ENCODE data around the gene H2BK1.

The H2BK1 gene

DNA sequence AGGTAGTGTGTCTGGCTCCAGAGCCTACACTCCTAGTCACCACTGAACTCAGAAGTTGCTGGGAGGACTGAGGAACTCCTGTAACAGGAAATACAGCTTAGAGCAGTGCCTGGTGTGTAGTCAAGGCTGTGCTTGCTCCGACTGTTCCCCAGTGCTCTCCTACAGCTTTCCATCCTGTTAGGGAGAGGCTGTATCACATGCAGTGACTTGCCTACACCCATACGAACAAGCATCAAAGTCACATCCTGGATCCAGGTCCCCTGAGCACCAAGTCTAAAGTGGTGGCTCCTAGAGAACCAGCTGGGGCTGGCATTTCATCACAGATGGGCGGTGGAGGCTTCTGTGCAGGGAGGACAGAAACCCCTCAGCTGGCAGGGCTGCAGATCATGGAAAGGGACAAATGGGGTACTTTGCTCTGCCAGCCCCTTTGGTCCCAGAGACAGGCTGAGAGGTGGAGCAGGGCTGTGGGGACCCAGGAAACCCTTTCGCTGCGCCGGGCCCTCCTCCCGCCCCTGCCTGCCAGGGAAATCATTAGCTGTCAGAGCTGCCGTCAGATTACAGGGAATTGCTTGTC, 30.9 kb downstream of the H2BK1 start:
- no peak for TF ChIP-seq FOXM1 (IDR thresholded peaks at IDR 0.05; ENCODE audit: borderline replicate concordance, low read depth)
- no peak for TF ChIP-seq CEBPB (IDR thresholded peaks at IDR 0.05)
- TF ChIP-seq EP300 (IDR thresholded peaks at IDR 0.05; ENCODE audit: borderline replicate concordance) = no peak
- no peak for TF ChIP-seq TCF12 (IDR thresholded peaks at IDR 0.05; ENCODE audit: low read depth)
- no peak for TF ChIP-seq EGR1 (IDR thresholded peaks at IDR 0.05)
- TF ChIP-seq, protein P1, sequence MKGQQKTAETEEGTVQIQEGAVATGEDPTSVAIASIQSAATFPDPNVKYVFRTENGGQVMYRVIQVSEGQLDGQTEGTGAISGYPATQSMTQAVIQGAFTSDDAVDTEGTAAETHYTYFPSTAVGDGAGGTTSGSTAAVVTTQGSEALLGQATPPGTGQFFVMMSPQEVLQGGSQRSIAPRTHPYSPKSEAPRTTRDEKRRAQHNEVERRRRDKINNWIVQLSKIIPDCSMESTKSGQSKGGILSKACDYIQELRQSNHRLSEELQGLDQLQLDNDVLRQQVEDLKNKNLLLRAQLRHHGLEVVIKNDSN (IDR thresholded peaks at IDR 0.05) = no peak
- TF ChIP-seq RAD21 (IDR thresholded peaks at IDR 0.05; ENCODE audit: low read depth) = no peak
- no peak for TF ChIP-seq TEAD4 (IDR thresholded peaks at IDR 0.05)
- TF ChIP-seq CREB1 (IDR thresholded peaks at IDR 0.05; ENCODE audit: low read depth) = no peak
- TF ChIP-seq, protein P2, sequence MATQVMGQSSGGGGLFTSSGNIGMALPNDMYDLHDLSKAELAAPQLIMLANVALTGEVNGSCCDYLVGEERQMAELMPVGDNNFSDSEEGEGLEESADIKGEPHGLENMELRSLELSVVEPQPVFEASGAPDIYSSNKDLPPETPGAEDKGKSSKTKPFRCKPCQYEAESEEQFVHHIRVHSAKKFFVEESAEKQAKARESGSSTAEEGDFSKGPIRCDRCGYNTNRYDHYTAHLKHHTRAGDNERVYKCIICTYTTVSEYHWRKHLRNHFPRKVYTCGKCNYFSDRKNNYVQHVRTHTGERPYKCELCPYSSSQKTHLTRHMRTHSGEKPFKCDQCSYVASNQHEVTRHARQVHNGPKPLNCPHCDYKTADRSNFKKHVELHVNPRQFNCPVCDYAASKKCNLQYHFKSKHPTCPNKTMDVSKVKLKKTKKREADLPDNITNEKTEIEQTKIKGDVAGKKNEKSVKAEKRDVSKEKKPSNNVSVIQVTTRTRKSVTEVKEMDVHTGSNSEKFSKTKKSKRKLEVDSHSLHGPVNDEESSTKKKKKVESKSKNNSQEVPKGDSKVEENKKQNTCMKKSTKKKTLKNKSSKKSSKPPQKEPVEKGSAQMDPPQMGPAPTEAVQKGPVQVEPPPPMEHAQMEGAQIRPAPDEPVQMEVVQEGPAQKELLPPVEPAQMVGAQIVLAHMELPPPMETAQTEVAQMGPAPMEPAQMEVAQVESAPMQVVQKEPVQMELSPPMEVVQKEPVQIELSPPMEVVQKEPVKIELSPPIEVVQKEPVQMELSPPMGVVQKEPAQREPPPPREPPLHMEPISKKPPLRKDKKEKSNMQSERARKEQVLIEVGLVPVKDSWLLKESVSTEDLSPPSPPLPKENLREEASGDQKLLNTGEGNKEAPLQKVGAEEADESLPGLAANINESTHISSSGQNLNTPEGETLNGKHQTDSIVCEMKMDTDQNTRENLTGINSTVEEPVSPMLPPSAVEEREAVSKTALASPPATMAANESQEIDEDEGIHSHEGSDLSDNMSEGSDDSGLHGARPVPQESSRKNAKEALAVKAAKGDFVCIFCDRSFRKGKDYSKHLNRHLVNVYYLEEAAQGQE (IDR thresholded peaks at IDR 0.05; ENCODE audit: low read depth) = no peak
- TF ChIP-seq ZBTB7A (IDR thresholded peaks at IDR 0.05; ENCODE audit: low read depth) = no peak
- no peak for TF ChIP-seq TAF1 (IDR thresholded peaks at IDR 0.05; ENCODE audit: low read depth)
- no peak for TF ChIP-seq YY1 (IDR thresholded peaks at IDR 0.05; ENCODE audit: low read depth)
- TF ChIP-seq, protein P3, sequence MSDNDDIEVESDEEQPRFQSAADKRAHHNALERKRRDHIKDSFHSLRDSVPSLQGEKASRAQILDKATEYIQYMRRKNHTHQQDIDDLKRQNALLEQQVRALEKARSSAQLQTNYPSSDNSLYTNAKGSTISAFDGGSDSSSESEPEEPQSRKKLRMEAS (IDR thresholded peaks at IDR 0.05) = no peak

DNA sequence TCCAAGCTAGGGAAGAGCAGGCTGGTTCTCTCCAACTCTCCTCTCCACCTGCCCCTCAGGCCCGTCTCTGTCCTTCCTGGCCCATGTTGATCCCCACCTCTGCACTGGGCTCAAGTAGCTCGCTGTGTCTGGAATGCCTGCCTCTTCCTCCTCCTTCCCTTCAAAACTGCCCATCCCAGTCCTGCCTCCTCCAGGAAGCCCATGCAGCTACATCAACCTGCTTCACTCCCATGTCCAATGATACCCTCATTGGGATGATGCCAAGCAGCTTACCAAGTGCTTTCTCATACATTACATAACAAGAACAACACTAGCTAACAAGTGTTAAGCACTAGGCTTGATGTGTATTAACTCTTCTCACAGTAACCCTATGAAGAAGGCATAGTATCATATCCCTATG, 31.5 kb downstream of the H2BK1 start:
- no peak for TF ChIP-seq RAD21 (IDR thresholded peaks at IDR 0.05; ENCODE audit: low read depth)
- TF ChIP-seq, protein P1 (IDR thresholded peaks at IDR 0.05) = no peak
- no peak for TF ChIP-seq TAF1 (IDR thresholded peaks at IDR 0.05; ENCODE audit: low read depth)
- no peak for TF ChIP-seq CREB1 (IDR thresholded peaks at IDR 0.05; ENCODE audit: low read depth)
- no peak for TF ChIP-seq CEBPB (IDR thresholded peaks at IDR 0.05)
- TF ChIP-seq ZBTB7A (IDR thresholded peaks at IDR 0.05; ENCODE audit: low read depth) = no peak
- TF ChIP-seq, protein P2 (IDR thresholded peaks at IDR 0.05; ENCODE audit: low read depth) = no peak
- TF ChIP-seq NFIC (IDR thresholded peaks at IDR 0.05) = no peak
- TF ChIP-seq TCF12 (IDR thresholded peaks at IDR 0.05; ENCODE audit: low read depth) = no peak
- no peak for TF ChIP-seq TEAD4 (IDR thresholded peaks at IDR 0.05)
- TF ChIP-seq EP300 (IDR thresholded peaks at IDR 0.05; ENCODE audit: borderline replicate concordance) = no peak
- no peak for TF ChIP-seq YY1 (IDR thresholded peaks at IDR 0.05; ENCODE audit: low read depth)
- TF ChIP-seq FOXM1 (IDR thresholded peaks at IDR 0.05; ENCODE audit: borderline replicate concordance, low read depth) = no peak
- TF ChIP-seq, protein P3 (IDR thresholded peaks at IDR 0.05) = no peak
- TF ChIP-seq EGR1 (IDR thresholded peaks at IDR 0.05) = no peak

DNA sequence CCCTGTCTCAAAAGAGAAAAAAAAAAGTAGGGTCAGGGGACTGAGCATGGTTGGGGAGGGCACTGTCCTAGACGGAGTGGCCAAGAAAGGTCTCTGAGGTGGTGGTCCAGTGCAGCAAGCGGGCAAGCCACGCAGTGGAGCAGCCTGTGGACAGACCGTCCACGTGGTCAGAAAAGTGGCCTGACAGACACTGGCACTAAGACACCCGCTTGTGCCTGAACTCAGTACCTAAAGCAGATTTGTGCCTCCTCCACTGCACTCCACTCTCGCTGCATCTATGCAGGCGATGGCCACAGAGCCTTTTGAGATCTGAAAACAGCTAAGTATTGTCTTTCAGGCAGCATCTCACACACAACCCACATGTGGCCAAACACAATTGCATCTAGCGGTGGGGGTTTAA, 32.1 kb downstream of the H2BK1 start:
- TF ChIP-seq RAD21 (IDR thresholded peaks at IDR 0.05; ENCODE audit: low read depth) = no peak
- no peak for TF ChIP-seq ZBTB7A (IDR thresholded peaks at IDR 0.05; ENCODE audit: low read depth)
- TF ChIP-seq, protein P3 (IDR thresholded peaks at IDR 0.05) = no peak
- no peak for TF ChIP-seq CREB1 (IDR thresholded peaks at IDR 0.05; ENCODE audit: low read depth)
- no peak for TF ChIP-seq YY1 (IDR thresholded peaks at IDR 0.05; ENCODE audit: low read depth)
- TF ChIP-seq TAF1 (IDR thresholded peaks at IDR 0.05; ENCODE audit: low read depth) = no peak
- TF ChIP-seq FOXM1 (IDR thresholded peaks at IDR 0.05; ENCODE audit: borderline replicate concordance, low read depth) = no peak
- no peak for TF ChIP-seq TCF12 (IDR thresholded peaks at IDR 0.05; ENCODE audit: low read depth)
- no peak for TF ChIP-seq EP300 (IDR thresholded peaks at IDR 0.05; ENCODE audit: borderline replicate concordance)
- no peak for TF ChIP-seq EGR1 (IDR thresholded peaks at IDR 0.05)
- TF ChIP-seq, protein P2 (IDR thresholded peaks at IDR 0.05; ENCODE audit: low read depth) = no peak
- TF ChIP-seq, protein P1 (IDR thresholded peaks at IDR 0.05) = no peak

All from Ishikawa (cell line).